Stimulated activated CD4-positive, alpha-beta T cell treated with anti-CD3 and anti-CD28 coated beads, Interleukin-2, amount 100 ng/mL, for 4 hours (primary cell): ENCODE data around the gene OR52E2.

Source experiments
- DNase-seq: peaks from one replicate; pipeline ENCODE4 v3.0.0-alpha.2; 2020; ENCODE audit warnings: low read depth

The OR52E2 gene

DNA sequence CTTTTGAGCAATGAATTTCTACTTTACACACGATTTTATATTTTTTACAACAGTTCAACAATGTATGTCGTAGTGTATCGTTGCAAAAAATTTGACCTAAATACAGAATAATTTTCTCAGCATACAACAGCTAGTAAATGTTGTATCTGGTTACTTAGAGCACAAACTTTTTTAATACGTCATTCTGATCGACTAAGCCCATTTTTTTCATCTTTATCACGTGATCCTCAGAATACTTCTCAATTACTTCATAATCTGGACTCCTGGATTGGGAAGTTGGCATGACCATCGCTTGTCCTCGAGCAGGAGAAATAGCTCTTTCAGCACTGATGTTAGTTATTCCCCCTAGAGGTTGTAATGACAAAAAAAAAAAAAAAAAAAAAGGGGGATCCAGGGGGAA lies 48.2 kb downstream of the OR52E2 start:
- DNase-seq: no peak
